H1 (cell line): ENCODE results near the gene C3orf22. TPM values are rescaled to one million over a fixed set of nuclear protein-coding genes. Genes with fewer than 3 reads are reported as not detected.

Source experiments
- PHF8 ChIP-seq: fragments of 200-600 bp; sonication (generic); conservative IDR thresholded peaks from 2 replicates; pipeline ENCODE4 v1.7.1; 2012; ENCODE audit warnings: low read depth, mild to moderate bottlenecking, inconsistent platforms, low read length, moderate library complexity
- RFX5 ChIP-seq: IDR thresholded peaks from 2 replicates; pipeline ENCODE4 v1.6.1; 2011; ENCODE audit warnings: low read depth, low read length, improper control_type of control experiment, borderline replicate concordance
- SIRT6 ChIP-seq: IDR thresholded peaks from one replicate; pipeline ENCODE4 v1.7.1; 2012; ENCODE audit warnings: low read length, inconsistent platforms
- TCF12 ChIP-seq: IDR thresholded peaks from 2 replicates; pipeline ENCODE4 v1.6.1; 2011; ENCODE audit warnings: low read depth, mild to moderate bottlenecking, low read length
- polyA plus RNA-seq, 7 experiments: library from polyadenylated mRNA; depleted of rRNA in 3 of 7; stranded (reverse) in 5 of 7; unstranded in 2 of 7; fragments of >200 nt in 5 of 7; fragments of 200-250 nt in 2 of 7; gene quantifications; 1 replicate in 5 of 7; 2 replicates in 1 of 7; 4 replicates in 1 of 7; pipeline versions ENCODE4 v1.2.1 to v1.2.3, GENCODE V29; 2011 to 2013; ENCODE audit warnings: missing spikeins in 2 of 7, mixed read lengths in 2 of 7
- total RNA-seq: library from RNA; stranded (reverse); fragmentation: NEBNext Ultra II Directional; extraction: Animal tissue kit (Norgen Biotek cat#: 25700); gene quantifications from 2 replicates; pipeline ENCODE4 v1.2.1, GENCODE V29; 2021
- TF ChIP-seq, protein P1 (sequence below): fragments of 300-600 bp; sonication (generic); IDR thresholded peaks from 2 replicates; pipeline ENCODE4 v1.7.1; 2012; ENCODE audit warnings: low read length, moderate library complexity, mild to moderate bottlenecking, inconsistent platforms; ENCODE audit not compliant: insufficient replicate concordance
- TF ChIP-seq, protein P2 (sequence below), 3 experiments: IDR thresholded peaks; 1 replicate in 2 of 3; 2 replicates in 1 of 3; pipeline versions ENCODE4 v1.5.1 to v1.6.1; 2011; ENCODE audit warnings: low read length in 3 of 3, mild to moderate bottlenecking in 3 of 3, inconsistent platforms in 2 of 3, low read depth in 1 of 3, moderate library complexity in 1 of 3; ENCODE audit not compliant: insufficient read depth in 1 of 3; ENCODE audit errors: control extremely low read depth in 1 of 3

C3orf22 gene
- total and polyA plus RNA-seq, 2 of the 8 experiments (the other 6 are each of a cell fraction or from before 2014, with no cell fraction given): not detected

DNA sequence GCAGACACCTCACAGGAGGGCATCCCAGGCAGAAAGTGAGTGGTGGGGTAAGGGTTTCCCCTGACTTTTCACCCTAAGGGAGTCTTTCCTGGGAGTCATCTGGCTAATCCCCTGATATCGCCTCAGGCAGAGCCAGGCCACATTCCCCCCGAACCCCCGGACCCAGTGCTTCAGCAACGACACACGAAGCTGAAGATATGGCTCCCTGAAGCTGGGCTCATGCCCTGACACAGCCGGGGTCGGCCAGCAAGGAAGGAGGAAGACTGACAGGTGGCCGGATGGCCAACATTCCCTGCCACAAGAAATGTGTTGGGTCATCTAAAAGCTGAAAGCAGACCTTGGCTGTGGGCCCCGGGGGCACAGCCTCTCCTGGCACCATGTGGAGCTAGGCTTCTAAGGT, 20.4 kb downstream of the C3orf22 start (continued):
- TF ChIP-seq, protein P1, sequence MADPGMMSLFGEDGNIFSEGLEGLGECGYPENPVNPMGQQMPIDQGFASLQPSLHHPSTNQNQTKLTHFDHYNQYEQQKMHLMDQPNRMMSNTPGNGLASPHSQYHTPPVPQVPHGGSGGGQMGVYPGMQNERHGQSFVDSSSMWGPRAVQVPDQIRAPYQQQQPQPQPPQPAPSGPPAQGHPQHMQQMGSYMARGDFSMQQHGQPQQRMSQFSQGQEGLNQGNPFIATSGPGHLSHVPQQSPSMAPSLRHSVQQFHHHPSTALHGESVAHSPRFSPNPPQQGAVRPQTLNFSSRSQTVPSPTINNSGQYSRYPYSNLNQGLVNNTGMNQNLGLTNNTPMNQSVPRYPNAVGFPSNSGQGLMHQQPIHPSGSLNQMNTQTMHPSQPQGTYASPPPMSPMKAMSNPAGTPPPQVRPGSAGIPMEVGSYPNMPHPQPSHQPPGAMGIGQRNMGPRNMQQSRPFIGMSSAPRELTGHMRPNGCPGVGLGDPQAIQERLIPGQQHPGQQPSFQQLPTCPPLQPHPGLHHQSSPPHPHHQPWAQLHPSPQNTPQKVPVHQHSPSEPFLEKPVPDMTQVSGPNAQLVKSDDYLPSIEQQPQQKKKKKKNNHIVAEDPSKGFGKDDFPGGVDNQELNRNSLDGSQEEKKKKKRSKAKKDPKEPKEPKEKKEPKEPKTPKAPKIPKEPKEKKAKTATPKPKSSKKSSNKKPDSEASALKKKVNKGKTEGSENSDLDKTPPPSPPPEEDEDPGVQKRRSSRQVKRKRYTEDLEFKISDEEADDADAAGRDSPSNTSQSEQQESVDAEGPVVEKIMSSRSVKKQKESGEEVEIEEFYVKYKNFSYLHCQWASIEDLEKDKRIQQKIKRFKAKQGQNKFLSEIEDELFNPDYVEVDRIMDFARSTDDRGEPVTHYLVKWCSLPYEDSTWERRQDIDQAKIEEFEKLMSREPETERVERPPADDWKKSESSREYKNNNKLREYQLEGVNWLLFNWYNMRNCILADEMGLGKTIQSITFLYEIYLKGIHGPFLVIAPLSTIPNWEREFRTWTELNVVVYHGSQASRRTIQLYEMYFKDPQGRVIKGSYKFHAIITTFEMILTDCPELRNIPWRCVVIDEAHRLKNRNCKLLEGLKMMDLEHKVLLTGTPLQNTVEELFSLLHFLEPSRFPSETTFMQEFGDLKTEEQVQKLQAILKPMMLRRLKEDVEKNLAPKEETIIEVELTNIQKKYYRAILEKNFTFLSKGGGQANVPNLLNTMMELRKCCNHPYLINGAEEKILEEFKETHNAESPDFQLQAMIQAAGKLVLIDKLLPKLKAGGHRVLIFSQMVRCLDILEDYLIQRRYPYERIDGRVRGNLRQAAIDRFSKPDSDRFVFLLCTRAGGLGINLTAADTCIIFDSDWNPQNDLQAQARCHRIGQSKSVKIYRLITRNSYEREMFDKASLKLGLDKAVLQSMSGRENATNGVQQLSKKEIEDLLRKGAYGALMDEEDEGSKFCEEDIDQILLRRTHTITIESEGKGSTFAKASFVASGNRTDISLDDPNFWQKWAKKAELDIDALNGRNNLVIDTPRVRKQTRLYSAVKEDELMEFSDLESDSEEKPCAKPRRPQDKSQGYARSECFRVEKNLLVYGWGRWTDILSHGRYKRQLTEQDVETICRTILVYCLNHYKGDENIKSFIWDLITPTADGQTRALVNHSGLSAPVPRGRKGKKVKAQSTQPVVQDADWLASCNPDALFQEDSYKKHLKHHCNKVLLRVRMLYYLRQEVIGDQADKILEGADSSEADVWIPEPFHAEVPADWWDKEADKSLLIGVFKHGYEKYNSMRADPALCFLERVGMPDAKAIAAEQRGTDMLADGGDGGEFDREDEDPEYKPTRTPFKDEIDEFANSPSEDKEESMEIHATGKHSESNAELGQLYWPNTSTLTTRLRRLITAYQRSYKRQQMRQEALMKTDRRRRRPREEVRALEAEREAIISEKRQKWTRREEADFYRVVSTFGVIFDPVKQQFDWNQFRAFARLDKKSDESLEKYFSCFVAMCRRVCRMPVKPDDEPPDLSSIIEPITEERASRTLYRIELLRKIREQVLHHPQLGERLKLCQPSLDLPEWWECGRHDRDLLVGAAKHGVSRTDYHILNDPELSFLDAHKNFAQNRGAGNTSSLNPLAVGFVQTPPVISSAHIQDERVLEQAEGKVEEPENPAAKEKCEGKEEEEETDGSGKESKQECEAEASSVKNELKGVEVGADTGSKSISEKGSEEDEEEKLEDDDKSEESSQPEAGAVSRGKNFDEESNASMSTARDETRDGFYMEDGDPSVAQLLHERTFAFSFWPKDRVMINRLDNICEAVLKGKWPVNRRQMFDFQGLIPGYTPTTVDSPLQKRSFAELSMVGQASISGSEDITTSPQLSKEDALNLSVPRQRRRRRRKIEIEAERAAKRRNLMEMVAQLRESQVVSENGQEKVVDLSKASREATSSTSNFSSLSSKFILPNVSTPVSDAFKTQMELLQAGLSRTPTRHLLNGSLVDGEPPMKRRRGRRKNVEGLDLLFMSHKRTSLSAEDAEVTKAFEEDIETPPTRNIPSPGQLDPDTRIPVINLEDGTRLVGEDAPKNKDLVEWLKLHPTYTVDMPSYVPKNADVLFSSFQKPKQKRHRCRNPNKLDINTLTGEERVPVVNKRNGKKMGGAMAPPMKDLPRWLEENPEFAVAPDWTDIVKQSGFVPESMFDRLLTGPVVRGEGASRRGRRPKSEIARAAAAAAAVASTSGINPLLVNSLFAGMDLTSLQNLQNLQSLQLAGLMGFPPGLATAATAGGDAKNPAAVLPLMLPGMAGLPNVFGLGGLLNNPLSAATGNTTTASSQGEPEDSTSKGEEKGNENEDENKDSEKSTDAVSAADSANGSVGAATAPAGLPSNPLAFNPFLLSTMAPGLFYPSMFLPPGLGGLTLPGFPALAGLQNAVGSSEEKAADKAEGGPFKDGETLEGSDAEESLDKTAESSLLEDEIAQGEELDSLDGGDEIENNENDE: no peak
- TF ChIP-seq TCF12: no peak
- TF ChIP-seq RFX5: no peak
- TF ChIP-seq, protein P2, sequence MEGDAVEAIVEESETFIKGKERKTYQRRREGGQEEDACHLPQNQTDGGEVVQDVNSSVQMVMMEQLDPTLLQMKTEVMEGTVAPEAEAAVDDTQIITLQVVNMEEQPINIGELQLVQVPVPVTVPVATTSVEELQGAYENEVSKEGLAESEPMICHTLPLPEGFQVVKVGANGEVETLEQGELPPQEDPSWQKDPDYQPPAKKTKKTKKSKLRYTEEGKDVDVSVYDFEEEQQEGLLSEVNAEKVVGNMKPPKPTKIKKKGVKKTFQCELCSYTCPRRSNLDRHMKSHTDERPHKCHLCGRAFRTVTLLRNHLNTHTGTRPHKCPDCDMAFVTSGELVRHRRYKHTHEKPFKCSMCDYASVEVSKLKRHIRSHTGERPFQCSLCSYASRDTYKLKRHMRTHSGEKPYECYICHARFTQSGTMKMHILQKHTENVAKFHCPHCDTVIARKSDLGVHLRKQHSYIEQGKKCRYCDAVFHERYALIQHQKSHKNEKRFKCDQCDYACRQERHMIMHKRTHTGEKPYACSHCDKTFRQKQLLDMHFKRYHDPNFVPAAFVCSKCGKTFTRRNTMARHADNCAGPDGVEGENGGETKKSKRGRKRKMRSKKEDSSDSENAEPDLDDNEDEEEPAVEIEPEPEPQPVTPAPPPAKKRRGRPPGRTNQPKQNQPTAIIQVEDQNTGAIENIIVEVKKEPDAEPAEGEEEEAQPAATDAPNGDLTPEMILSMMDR (IDR thresholded peaks at IDR 0.05; ENCODE audit: control extremely low read depth in 1 of 3, insufficient read depth in 1 of 3, low read depth in 1 of 3, low read length in 3 of 3): no peak
- no peak for TF ChIP-seq SIRT6
- TF ChIP-seq PHF8: no peak
